Psoas muscle (tissue), 8 donors: ENCODE data around the gene DRAM1. TPM values are rescaled to one million over a fixed set of nuclear protein-coding genes. Genes with fewer than 3 reads are reported as not detected.

ENCODE experiments used
- ATAC-seq, 4 donors: fragments of 200-7000 bp; cut with Tn5 transposase; one replicate each; pipeline ENCODE4 v1.9.1; 2020; ENCODE audit warnings: moderate library complexity in 3 of 4, mild to moderate bottlenecking in 2 of 4
- DNase-seq, 2 donors: peaks; one replicate each; pipeline ENCODE4 v3.0.0-alpha.2; 2020
- H3K27ac ChIP-seq: fragments of 200-600 bp; one replicate; pipeline ENCODE4 v1.8.0; 2022
- H3K27me3 ChIP-seq, 3 donors: fragments of 200-600 bp in 1 of 3; one replicate each; pipeline versions ENCODE4 v1.6.1 to v1.8.0; 2013 to 2022; ENCODE audit warnings: low read length in 2 of 3, mild to moderate bottlenecking in 2 of 3, moderate library complexity in 1 of 3; ENCODE audit not compliant: insufficient read depth in 3 of 3
- H3K36me3 ChIP-seq, 2 donors: fragments of 200-600 bp in 1 of 2; one replicate each; pipeline versions ENCODE4 v1.6.1 to v1.8.0; 2013 to 2022; ENCODE audit warnings: low read depth in 1 of 2, mild to moderate bottlenecking in 1 of 2, moderate library complexity in 1 of 2; ENCODE audit not compliant: insufficient read depth in 1 of 2
- H3K4me1 ChIP-seq: fragments of 200-600 bp; one replicate; pipeline ENCODE4 v1.8.0; 2022
- H3K4me3 ChIP-seq: fragments of 200-600 bp; one replicate; pipeline ENCODE4 v1.8.0; 2022; ENCODE audit warnings: mild to moderate bottlenecking
- H3K9me3 ChIP-seq: fragments of 200-600 bp; one replicate; pipeline ENCODE4 v1.8.0; 2022
- CTCF ChIP-seq: fragments of 200-600 bp; IDR thresholded peaks from one replicate; pipeline ENCODE4 v1.8.0; 2022; ENCODE audit warnings: antibody characterized with exemption
- WGBS, 3 donors: extraction: QIAGEN DNeasy Blood & Tissue Kit; methylation state at CpG; one replicate each; pipeline versions ENCODE4 v1.1.6 to v1.1.7; 2013; 5-methylcytosine and 5-hydroxymethylcytosine counted together
- intact Hi-C, 2 donors: fragments of 100-400 bp; cut with DNase I; formaldehyde crosslinking; loops; one replicate each; pipeline versions ENCODE4 v1.11.0 to v1.14.2; 2022
- long read RNA-seq, 2 donors: library from polyadenylated mRNA; unstranded; transcript quantifications; one replicate each; pipeline ENCODE4 v2.0.0, GENCODE V29; 2021
- polyA plus RNA-seq, 3 donors: library from polyadenylated mRNA; stranded (reverse); fragments of 200-250 nt; gene quantifications; one replicate each; pipeline ENCODE4 v1.2.3, GENCODE V29; 2013
- total RNA-seq, 4 donors: library from RNA; stranded (reverse); fragmentation: NEBNext Ultra II Directional in 2 of 4; extraction: Animal tissue kit (Norgen Biotek cat#: 25700) in 2 of 4; gene quantifications; one replicate each; pipeline versions ENCODE4 v1.2.1 to v1.2.4, GENCODE V29; 2021 to 2023
- donor health status: healthy with polysubstance abuse.
- donor health status: DM: no; HTN: no; CAD: no; lungs with moderate emphysema.
- donor health status: Bipolar disorder and iron deficiency.
- donor health status: healthy.
- donor health status: DM: yes; HTN: yes; CAD: no.
- donor health status: DM: no; HTN: no; CAD: no.
- donor health status: DM: no; HTN: no; CAD: no.
- donor health status: DM: yes; HTN: yes; CAD: no.

Gene DRAM1
- 1 to 10 TPM; 2.8 to 6.8 (median 4.6) TPM for total RNA-seq
- 1 to 10 TPM; 3.8 to 6.2 (median 4.1) TPM for polyA plus RNA-seq
- long read RNA-seq, donor 1, transcript DRAM1-201 (7 exons, 3,519 nt): major isoform, 9 of 18 reads
- long read RNA-seq, donor 1, partial matches to known transcripts: 0 of 18 reads
- long read RNA-seq, donor 1, other reads (novel, unspliced or antisense): 9 of 18 reads
- long read RNA-seq, donor 2, transcript DRAM1-201 (7 exons, 3,519 nt): major isoform, 7 of 13 reads
- long read RNA-seq, donor 2, partial matches to known transcripts: 0 of 13 reads
- long read RNA-seq, donor 2, other reads (novel, unspliced or antisense): 5 of 13 reads

- peak; percentile 92 to 95 (median 94) for ATAC-seq
- Histone ChIP-seq H3K36me3 (no peaks in the 10 kb centered on the region), H3K9me3 (no peaks in the 10 kb centered on the region), H3K4me3 (peak within 1 kb of the TSS; percentile 89), H3K4me1 (no peaks in the 10 kb centered on the region), H3K27ac (peak within 1 kb of the TSS; percentile 95), H3K27me3 (no peaks in the 10 kb centered on the region)
- peak; percentile 92 to 96 for DNase-seq
- no peak for TF ChIP-seq CTCF
- intact Hi-C loops: no loop called here
- WGBS, 3 donors: 1 to 2% (median 2%) methylated on average over 76 to 105 of the region's 105 CpGs
These were observed at the start of gene DRAM1 for GRCh38 chr12:101876861-101877805. Gene DRAM1, plus strand, starts transcription at chr12:101877580. Its CDS starts 210 bp downstream, at chr12:101877790.

GRCh38 chr12:101828463-101829196 is 48.8 kb upstream of the DRAM1 start:
- Histone ChIP-seq H3K9me3 (no peaks in the 10 kb centered on the region), H3K4me1 (peaks cover 24% of the 10 kb centered on the region), H3K36me3 (no peaks in the 10 kb centered on the region), H3K27ac (peak overlapping the region; percentile 90), H3K4me3 (peak overlapping the region; percentile 79), H3K27me3 (no peaks in the 10 kb centered on the region)
- ATAC-seq: no peak
- 93 to 98% (median 98%) methylated on average over 6 of the region's 6 CpGs for WGBS, 3 donors
- intact Hi-C loops: no loop called here
- no peak for DNase-seq
- no peak for TF ChIP-seq CTCF

- intact Hi-C loops: loop anchor here (2.0 to 10.0 kb wide), 3 partner anchors 38 to 415 kb away; no protein-coding TSS in a partner anchor
- no peak for TF ChIP-seq CTCF
- WGBS, 3 donors: 2 to 7% (median 4%) methylated on average over 11 of the region's 11 CpGs
- Histone ChIP-seq H3K36me3 (no peaks in the 10 kb centered on the region), H3K4me1 (peaks cover 18% of the 10 kb centered on the region), H3K4me3 (peak overlapping the region; percentile 79), H3K27me3 (no peaks in the 10 kb centered on the region), H3K27ac (peak overlapping the region; percentile 90), H3K9me3 (no peaks in the 10 kb centered on the region)
- peak in 2 of 4 donors; percentile 3 to 36 for ATAC-seq
- no peak for DNase-seq
These were observed 47.6 kb upstream of the DRAM1 start for GRCh38 chr12:101829639-101830366.
